ENCODE results near the gene ANKRD29. TPM values are rescaled to one million over a fixed set of nuclear protein-coding genes. Genes with fewer than 3 reads are reported as not detected.
A peak's percentile ranks its signal among the peaks of the same experiment; 100 is the strongest.

ANKRD29 gene
- total and polyA plus RNA-seq, 2 experiments from 2014 or later = 6.6 to 36.6 TPM

DNA sequence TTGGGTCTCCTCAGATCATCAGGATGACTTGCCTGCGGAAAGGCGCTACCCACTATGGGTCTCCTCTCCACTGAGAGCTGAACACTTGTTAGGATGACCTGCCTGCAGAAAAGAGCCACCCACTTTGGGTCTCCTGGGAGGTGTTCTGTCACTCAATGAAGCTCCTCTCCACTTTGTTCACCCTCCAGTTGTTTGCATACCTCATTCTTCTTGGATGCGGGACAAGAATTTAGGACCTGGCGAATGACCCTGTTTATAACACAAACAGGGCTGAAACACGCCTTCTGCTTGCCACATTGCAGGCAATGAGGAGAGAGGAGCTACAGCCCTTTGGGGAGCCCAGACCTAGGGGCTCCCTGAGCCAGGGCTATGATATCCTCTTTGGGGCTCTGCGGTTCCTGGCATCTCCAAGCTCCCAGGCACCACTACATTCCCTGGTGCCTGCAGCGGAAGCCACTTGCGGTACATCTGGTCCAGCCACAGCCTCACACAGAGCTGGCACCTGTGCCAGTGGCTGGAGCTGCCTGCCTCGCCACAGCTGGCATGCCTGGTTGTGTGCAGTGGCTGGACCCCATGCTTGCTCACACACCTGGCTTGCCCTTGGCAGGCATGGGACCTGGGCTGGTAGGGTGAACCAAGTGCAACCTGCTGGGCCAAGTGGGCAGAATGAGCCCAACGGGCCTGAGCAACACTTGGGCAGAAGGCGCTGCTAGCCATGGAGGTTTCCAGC lies 20.6 kb downstream of the ANKRD29 start:
- Mint-ChIP-seq H3K27ac (no peak overlapping the region), H3K36me3 (ENCODE audit: low read depth) (peaks cover 15% of the 10 kb centered on the region), H3K27me3 (ENCODE audit: insufficient read depth, low read depth, poor library complexity) (peaks cover 1% of the 10 kb centered on the region), H3K9me3 (peaks cover 19% of the 10 kb centered on the region), H3K4me1 (0 out of 3 replicates have a peak, but pooled peaks cover 2% of the 10 kb centered on the region), H3K4me3 (no peak overlapping the region)
- H3K36me3 ChIP-seq (ENCODE audit: insufficient read depth) = 0 out of 2 replicates have a peak, but pooled peaks cover 6% of the 10 kb centered on the region
- H3K4me3 ChIP-seq = no peak overlapping the region
- H3K79me2 ChIP-seq (replicated peaks; ENCODE audit: insufficient read depth) = no peaks in the 10 kb centered on the region
- H4K20me1 ChIP-seq (replicated peaks; ENCODE audit: insufficient read depth) = 0 out of 2 replicates have a peak, but pooled peaks cover 4% of the 10 kb centered on the region
- no peak overlapping the region for H3K27ac ChIP-seq (ENCODE audit: low read depth)
- no peak overlapping the region for H2AFZ ChIP-seq
- ATAC-seq (no peak), DNase-seq (ENCODE audit: low spot score) (peak; percentile 28)
- H3K27me3 ChIP-seq (ENCODE audit: insufficient read depth) = no peaks in the 10 kb centered on the region
- no peaks in the 10 kb centered on the region for H3K4me1 ChIP-seq (ENCODE audit: insufficient read depth)
- TF ChIP-seq EZH2 (IDR thresholded peaks at IDR 0.05; ENCODE audit: low read depth, unreplicated experiment) (no peak), STAT1 (IDR thresholded peaks at IDR 0.05; ENCODE audit: unreplicated experiment) (no peak), EZH2phosphoT487 (IDR thresholded peaks at IDR 0.05; ENCODE audit: unreplicated experiment) (no peak), POLR2AphosphoS5 (IDR thresholded peaks at IDR 0.05; ENCODE audit: low read depth) (no peak), CREB1 (CRISPR knock-in tag; IDR thresholded peaks at IDR 0.05; ENCODE audit: low read depth) (no peak)
- H3K4me2 ChIP-seq = no peak overlapping the region
- no peaks in the 10 kb centered on the region for H3F3A ChIP-seq (replicated peaks; ENCODE audit: low read depth)
- no peaks in the 10 kb centered on the region for H3K9me2 ChIP-seq (ENCODE audit: insufficient read depth)

DNA sequence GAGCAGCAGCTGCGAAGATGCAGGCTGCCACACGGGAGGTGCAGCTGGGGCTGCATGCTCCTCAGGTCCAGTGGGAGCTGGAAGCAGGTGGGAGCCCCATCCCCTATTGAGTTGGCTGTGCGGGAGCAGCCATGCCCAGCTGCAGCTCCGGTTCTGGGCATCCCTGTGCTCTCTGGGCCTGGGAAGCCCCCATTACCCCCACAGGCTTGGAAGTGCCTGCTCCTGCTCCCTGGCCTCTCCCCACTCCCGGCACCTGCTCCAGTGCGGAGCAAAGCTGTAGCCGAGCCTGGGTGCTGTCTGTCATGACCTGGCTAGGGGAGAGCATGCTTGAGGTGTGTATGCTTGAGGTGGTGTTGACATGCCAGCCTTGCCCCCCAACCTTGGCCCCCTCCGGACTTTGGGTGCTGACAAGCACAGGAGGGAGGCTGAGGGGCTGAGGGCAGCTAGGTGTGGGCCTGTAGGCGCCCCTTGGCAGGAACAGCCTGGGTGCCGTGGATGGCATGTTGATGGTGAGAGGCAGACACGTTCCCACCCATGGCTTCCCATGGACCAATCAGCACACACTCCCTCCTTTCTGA lies 21.5 kb downstream of the ANKRD29 start:
- Histone ChIP-seq H2AFZ (no peak overlapping the region), H3K27me3 (ENCODE audit: insufficient read depth) (no peaks in the 10 kb centered on the region), H3K79me2 (replicated peaks; ENCODE audit: insufficient read depth) (no peaks in the 10 kb centered on the region), H3K27ac (ENCODE audit: low read depth) (no peak overlapping the region), H3K4me2 (no peak overlapping the region), H3K36me3 (ENCODE audit: insufficient read depth) (0 out of 2 replicates have a peak, but pooled peaks cover 6% of the 10 kb centered on the region), H3F3A (replicated peaks; ENCODE audit: low read depth) (no peaks in the 10 kb centered on the region), H3K4me1 (ENCODE audit: insufficient read depth) (no peaks in the 10 kb centered on the region), H3K4me3 (no peak overlapping the region), H4K20me1 (replicated peaks; ENCODE audit: insufficient read depth) (0 out of 2 replicates have a peak, but pooled peaks cover 4% of the 10 kb centered on the region), H3K9me2 (ENCODE audit: insufficient read depth) (no peaks in the 10 kb centered on the region)
- H3K36me3 Mint-ChIP-seq (ENCODE audit: low read depth) = peaks cover 15% of the 10 kb centered on the region
- no peak overlapping the region for H3K4me3 Mint-ChIP-seq
- no peak for ATAC-seq
- H3K27ac Mint-ChIP-seq = no peak overlapping the region
- 0 out of 3 replicates have a peak, but pooled peaks cover 2% of the 10 kb centered on the region for H3K4me1 Mint-ChIP-seq
- H3K9me3 Mint-ChIP-seq = peaks cover 19% of the 10 kb centered on the region
- TF ChIP-seq, protein P1, sequence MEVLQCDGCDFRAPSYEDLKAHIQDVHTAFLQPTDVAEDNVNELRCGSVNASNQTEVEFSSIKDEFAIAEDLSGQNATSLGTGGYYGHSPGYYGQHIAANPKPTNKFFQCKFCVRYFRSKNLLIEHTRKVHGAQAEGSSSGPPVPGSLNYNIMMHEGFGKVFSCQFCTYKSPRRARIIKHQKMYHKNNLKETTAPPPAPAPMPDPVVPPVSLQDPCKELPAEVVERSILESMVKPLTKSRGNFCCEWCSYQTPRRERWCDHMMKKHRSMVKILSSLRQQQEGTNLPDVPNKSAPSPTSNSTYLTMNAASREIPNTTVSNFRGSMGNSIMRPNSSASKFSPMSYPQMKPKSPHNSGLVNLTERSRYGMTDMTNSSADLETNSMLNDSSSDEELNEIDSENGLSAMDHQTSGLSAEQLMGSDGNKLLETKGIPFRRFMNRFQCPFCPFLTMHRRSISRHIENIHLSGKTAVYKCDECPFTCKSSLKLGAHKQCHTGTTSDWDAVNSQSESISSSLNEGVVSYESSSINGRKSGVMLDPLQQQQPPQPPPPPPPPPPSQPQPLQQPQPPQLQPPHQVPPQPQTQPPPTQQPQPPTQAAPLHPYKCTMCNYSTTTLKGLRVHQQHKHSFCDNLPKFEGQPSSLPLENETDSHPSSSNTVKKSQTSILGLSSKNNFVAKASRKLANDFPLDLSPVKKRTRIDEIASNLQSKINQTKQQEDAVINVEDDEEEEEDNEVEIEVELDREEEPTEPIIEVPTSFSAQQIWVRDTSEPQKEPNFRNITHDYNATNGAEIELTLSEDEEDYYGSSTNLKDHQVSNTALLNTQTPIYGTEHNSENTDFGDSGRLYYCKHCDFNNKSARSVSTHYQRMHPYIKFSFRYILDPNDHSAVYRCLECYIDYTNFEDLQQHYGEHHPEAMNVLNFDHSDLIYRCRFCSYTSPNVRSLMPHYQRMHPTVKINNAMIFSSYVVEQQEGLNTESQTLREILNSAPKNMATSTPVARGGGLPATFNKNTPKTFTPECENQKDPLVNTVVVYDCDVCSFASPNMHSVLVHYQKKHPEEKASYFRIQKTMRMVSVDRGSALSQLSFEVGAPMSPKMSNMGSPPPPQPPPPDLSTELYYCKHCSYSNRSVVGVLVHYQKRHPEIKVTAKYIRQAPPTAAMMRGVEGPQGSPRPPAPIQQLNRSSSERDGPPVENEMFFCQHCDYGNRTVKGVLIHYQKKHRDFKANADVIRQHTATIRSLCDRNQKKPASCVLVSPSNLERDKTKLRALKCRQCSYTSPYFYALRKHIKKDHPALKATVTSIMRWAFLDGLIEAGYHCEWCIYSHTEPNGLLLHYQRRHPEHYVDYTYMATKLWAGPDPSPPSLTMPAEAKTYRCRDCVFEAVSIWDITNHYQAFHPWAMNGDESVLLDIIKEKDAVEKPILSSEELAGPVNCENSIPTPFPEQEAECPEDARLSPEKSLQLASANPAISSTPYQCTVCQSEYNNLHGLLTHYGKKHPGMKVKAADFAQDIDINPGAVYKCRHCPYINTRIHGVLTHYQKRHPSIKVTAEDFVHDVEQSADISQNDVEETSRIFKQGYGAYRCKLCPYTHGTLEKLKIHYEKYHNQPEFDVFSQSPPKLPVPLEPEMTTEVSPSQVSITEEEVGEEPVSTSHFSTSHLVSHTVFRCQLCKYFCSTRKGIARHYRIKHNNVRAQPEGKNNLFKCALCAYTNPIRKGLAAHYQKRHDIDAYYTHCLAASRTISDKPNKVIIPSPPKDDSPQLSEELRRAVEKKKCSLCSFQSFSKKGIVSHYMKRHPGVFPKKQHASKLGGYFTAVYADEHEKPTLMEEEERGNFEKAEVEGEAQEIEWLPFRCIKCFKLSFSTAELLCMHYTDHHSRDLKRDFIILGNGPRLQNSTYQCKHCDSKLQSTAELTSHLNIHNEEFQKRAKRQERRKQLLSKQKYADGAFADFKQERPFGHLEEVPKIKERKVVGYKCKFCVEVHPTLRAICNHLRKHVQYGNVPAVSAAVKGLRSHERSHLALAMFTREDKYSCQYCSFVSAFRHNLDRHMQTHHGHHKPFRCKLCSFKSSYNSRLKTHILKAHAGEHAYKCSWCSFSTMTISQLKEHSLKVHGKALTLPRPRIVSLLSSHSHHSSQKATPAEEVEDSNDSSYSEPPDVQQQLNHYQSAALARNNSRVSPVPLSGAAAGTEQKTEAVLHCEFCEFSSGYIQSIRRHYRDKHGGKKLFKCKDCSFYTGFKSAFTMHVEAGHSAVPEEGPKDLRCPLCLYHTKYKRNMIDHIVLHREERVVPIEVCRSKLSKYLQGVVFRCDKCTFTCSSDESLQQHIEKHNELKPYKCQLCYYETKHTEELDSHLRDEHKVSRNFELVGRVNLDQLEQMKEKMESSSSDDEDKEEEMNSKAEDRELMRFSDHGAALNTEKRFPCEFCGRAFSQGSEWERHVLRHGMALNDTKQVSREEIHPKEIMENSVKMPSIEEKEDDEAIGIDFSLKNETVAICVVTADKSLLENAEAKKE (CRISPR knock-in tag; IDR thresholded peaks at IDR 0.05) = no peak
- no peak for TF ChIP-seq ZNF114 (CRISPR knock-in tag; IDR thresholded peaks at IDR 0.05)
- no peak for TF ChIP-seq ZNF331 (CRISPR knock-in tag; IDR thresholded peaks at IDR 0.05; ENCODE audit: low read depth)
- TF ChIP-seq EZH2phosphoT487 (IDR thresholded peaks at IDR 0.05; ENCODE audit: unreplicated experiment) = no peak
- TF ChIP-seq, protein P2, sequence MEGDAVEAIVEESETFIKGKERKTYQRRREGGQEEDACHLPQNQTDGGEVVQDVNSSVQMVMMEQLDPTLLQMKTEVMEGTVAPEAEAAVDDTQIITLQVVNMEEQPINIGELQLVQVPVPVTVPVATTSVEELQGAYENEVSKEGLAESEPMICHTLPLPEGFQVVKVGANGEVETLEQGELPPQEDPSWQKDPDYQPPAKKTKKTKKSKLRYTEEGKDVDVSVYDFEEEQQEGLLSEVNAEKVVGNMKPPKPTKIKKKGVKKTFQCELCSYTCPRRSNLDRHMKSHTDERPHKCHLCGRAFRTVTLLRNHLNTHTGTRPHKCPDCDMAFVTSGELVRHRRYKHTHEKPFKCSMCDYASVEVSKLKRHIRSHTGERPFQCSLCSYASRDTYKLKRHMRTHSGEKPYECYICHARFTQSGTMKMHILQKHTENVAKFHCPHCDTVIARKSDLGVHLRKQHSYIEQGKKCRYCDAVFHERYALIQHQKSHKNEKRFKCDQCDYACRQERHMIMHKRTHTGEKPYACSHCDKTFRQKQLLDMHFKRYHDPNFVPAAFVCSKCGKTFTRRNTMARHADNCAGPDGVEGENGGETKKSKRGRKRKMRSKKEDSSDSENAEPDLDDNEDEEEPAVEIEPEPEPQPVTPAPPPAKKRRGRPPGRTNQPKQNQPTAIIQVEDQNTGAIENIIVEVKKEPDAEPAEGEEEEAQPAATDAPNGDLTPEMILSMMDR (conservative IDR thresholded peaks at IDR 0.05; ENCODE audit: low read depth in 2 of 2) = no peak
- DNase-seq (ENCODE audit: low spot score) = no peak
- no peaks in the 10 kb centered on the region for H3K27me3 Mint-ChIP-seq (ENCODE audit: insufficient read depth, low read depth, poor library complexity)
